Neural progenitor cell (in vitro differentiated cells): ENCODE results near the gene RNASEH2A. TPM values are rescaled to one million over a fixed set of nuclear protein-coding genes. Genes with fewer than 3 reads are reported as not detected.

Experiments used
- DNase-seq: peaks from one replicate; pipeline ENCODE4 v3.0.0-alpha.2; 2016; ENCODE audit warnings: low spot score
- H2AFZ ChIP-seq: fragments of 200-600 bp; sonication (generic); replicated peaks from 2 replicates; pipeline ENCODE4 v1.6.1; 2016; ENCODE audit warnings: antibody characterized with exemption
- H3F3A ChIP-seq: fragments of 200-600 bp; sonication (generic); 2 replicates; pipeline ENCODE4 v1.6.1; 2016; ENCODE audit warnings: antibody characterized with exemption, low read depth
- H3K27ac ChIP-seq: fragments of 200-600 bp; sonication (generic); 2 replicates; pipeline ENCODE4 v1.5.1; 2016; ENCODE audit warnings: mild to moderate bottlenecking
- H3K27me3 ChIP-seq: fragments of 200-600 bp; sonication (generic); 2 replicates; pipeline ENCODE4 v1.6.1; 2016; ENCODE audit warnings: mild to moderate bottlenecking, moderate library complexity
- H3K36me3 ChIP-seq: fragments of 200-600 bp; sonication (generic); 2 replicates; pipeline ENCODE4 v1.5.1; 2016
- H3K4me1 ChIP-seq: fragments of 200-600 bp; sonication (generic); 2 replicates; pipeline ENCODE4 v1.6.1; 2016; ENCODE audit warnings: mixed run types
- H3K4me2 ChIP-seq: fragments of 200-600 bp; sonication (generic); 2 replicates; pipeline ENCODE4 v1.6.1; 2016
- H3K4me3 ChIP-seq: fragments of 200-600 bp; sonication (generic); 2 replicates; pipeline ENCODE4 v1.5.1; 2016
- H3K79me2 ChIP-seq: fragments of 200-600 bp; sonication (generic); 2 replicates; pipeline ENCODE4 v1.6.1; 2016; ENCODE audit warnings: low read depth
- H3K9ac ChIP-seq: fragments of 200-600 bp; sonication (generic); 2 replicates; pipeline ENCODE4 v1.6.1; 2016
- H3K9me3 ChIP-seq: fragments of 200-600 bp; sonication (generic); 2 replicates; pipeline ENCODE4 v1.5.1; 2016; ENCODE audit warnings: low read depth
- H4K20me1 ChIP-seq: fragments of 200-600 bp; sonication (generic); 2 replicates; pipeline ENCODE4 v1.6.1; 2016; ENCODE audit warnings: low read depth
- H3K27ac Mint-ChIP-seq: 3 replicates; pipeline ENCODE4 v1.8.0; 2021; ENCODE audit warnings: mixed read lengths
- H3K27me3 Mint-ChIP-seq: 2 replicates; pipeline ENCODE4 v1.8.0; 2022; ENCODE audit warnings: low read depth, mild to moderate bottlenecking, inconsistent platforms, moderate library complexity, mixed read lengths; ENCODE audit not compliant: insufficient read depth
- H3K36me3 Mint-ChIP-seq: 3 replicates; pipeline ENCODE4 v1.8.0; 2021; ENCODE audit warnings: mixed read lengths
- H3K4me1 Mint-ChIP-seq: 3 replicates; pipeline ENCODE4 v1.8.0; 2021; ENCODE audit warnings: mixed read lengths
- H3K4me3 Mint-ChIP-seq: 3 replicates; pipeline ENCODE4 v1.8.0; 2021; ENCODE audit warnings: mild to moderate bottlenecking, moderate library complexity, mixed read lengths
- H3K9me3 Mint-ChIP-seq: 3 replicates; pipeline ENCODE4 v1.8.0; 2020; ENCODE audit warnings: mixed read lengths
- EZH2 ChIP-seq: fragments of 200-600 bp; sonication (generic); IDR thresholded peaks from 2 replicates; pipeline ENCODE4 v1.6.1; 2017; ENCODE audit warnings: antibody characterized with exemption, mild to moderate bottlenecking, moderate library complexity
- EZH2phosphoT487 ChIP-seq: fragments of 200-600 bp; sonication (generic); IDR thresholded peaks from 2 replicates; pipeline ENCODE4 v1.6.1; 2017; ENCODE audit warnings: antibody characterized with exemption
- total RNA-seq: library from RNA; depleted of rRNA; stranded (reverse); fragments of >200 nt; gene quantifications from 2 replicates; pipeline ENCODE4 v1.2.3, GENCODE V29; 2015; ENCODE audit warnings: low replicate concordance
- TF ChIP-seq, protein P1 (sequence below): fragments of 200-600 bp; sonication (generic); IDR thresholded peaks from 2 replicates; pipeline ENCODE4 v1.5.1; 2017; ENCODE audit warnings: antibody characterized with exemption, mild to moderate bottlenecking

Gene RNASEH2A
- total RNA-seq, 1 donor from 2014 or later: 60.3 TPM

GRCh38 chr19:12784394-12784870 lies 22.0 kb upstream of the RNASEH2A start:
- Histone ChIP-seq H2AFZ (no peak overlapping the region), H3K79me2 (no peaks in the 10 kb centered on the region), H3K9ac (no peak overlapping the region), H4K20me1 (no peaks in the 10 kb centered on the region), H3K4me2 (no peak overlapping the region), H3K4me1 (peaks cover 32% of the 10 kb centered on the region), H3K9me3 (no peaks in the 10 kb centered on the region), H3K27me3 (no peaks in the 10 kb centered on the region), H3K4me3 (no peak overlapping the region), H3F3A (peaks cover 66% of the 10 kb centered on the region), H3K36me3 (no peaks in the 10 kb centered on the region), H3K27ac (no peak overlapping the region)
- DNase-seq: no peak
- peaks cover 13% of the 10 kb centered on the region for H3K27me3 Mint-ChIP-seq
- no peak overlapping the region for H3K27ac Mint-ChIP-seq
- peaks cover 37% of the 10 kb centered on the region for H3K4me1 Mint-ChIP-seq
- TF ChIP-seq EZH2phosphoT487 (no peak), EZH2 (no peak)
- TF ChIP-seq, protein P1, sequence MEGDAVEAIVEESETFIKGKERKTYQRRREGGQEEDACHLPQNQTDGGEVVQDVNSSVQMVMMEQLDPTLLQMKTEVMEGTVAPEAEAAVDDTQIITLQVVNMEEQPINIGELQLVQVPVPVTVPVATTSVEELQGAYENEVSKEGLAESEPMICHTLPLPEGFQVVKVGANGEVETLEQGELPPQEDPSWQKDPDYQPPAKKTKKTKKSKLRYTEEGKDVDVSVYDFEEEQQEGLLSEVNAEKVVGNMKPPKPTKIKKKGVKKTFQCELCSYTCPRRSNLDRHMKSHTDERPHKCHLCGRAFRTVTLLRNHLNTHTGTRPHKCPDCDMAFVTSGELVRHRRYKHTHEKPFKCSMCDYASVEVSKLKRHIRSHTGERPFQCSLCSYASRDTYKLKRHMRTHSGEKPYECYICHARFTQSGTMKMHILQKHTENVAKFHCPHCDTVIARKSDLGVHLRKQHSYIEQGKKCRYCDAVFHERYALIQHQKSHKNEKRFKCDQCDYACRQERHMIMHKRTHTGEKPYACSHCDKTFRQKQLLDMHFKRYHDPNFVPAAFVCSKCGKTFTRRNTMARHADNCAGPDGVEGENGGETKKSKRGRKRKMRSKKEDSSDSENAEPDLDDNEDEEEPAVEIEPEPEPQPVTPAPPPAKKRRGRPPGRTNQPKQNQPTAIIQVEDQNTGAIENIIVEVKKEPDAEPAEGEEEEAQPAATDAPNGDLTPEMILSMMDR: no peak
- no peak overlapping the region for H3K4me3 Mint-ChIP-seq
- H3K9me3 Mint-ChIP-seq: peaks cover 2% of the 10 kb centered on the region
- H3K36me3 Mint-ChIP-seq: no peaks in the 10 kb centered on the region

DNA sequence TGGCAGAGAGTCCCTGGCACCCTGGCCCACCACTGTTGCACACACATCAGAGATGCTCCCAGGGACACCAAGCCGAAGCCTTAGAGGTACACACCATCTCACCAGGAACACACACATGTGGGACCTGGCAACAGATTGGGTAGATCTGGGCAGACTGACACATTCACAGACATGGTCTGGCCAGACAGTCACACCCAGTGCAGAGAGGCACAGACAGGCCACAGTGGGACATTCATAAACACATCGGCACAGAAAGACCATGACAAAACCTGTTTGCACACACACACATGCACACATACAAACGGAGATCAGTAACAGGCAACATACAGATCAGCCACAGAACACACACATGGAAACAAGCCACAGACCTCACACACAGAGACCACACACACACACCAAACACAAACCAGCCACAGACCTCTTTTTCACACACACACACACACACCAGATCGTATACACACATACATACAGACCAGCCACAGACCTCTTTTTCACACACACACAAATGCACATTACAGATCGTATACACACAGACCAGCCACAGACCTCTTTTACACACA lies 21.4 kb upstream of the RNASEH2A start:
- H3K4me1 ChIP-seq: peaks cover 31% of the 10 kb centered on the region
- TF ChIP-seq, protein P1: no peak
- no peak for TF ChIP-seq EZH2
- no peak for TF ChIP-seq EZH2phosphoT487
- H3K36me3 ChIP-seq: no peaks in the 10 kb centered on the region
- no peak overlapping the region for H3K4me2 ChIP-seq
- Mint-ChIP-seq H3K27ac (no peak overlapping the region), H3K9me3 (peaks cover 2% of the 10 kb centered on the region), H3K4me3 (no peak overlapping the region), H3K36me3 (no peaks in the 10 kb centered on the region), H3K27me3 (peaks cover 10% of the 10 kb centered on the region), H3K4me1 (peaks cover 31% of the 10 kb centered on the region)
- H3K4me3 ChIP-seq: no peak overlapping the region
- H4K20me1 ChIP-seq: no peaks in the 10 kb centered on the region
- peaks cover 61% of the 10 kb centered on the region for H3F3A ChIP-seq
- no peaks in the 10 kb centered on the region for H3K27me3 ChIP-seq
- H3K9ac ChIP-seq: no peak overlapping the region
- DNase-seq: no peak
- H3K9me3 ChIP-seq: no peaks in the 10 kb centered on the region
- no peak overlapping the region for H3K27ac ChIP-seq
- H2AFZ ChIP-seq: no peak overlapping the region
- no peaks in the 10 kb centered on the region for H3K79me2 ChIP-seq

DNA sequence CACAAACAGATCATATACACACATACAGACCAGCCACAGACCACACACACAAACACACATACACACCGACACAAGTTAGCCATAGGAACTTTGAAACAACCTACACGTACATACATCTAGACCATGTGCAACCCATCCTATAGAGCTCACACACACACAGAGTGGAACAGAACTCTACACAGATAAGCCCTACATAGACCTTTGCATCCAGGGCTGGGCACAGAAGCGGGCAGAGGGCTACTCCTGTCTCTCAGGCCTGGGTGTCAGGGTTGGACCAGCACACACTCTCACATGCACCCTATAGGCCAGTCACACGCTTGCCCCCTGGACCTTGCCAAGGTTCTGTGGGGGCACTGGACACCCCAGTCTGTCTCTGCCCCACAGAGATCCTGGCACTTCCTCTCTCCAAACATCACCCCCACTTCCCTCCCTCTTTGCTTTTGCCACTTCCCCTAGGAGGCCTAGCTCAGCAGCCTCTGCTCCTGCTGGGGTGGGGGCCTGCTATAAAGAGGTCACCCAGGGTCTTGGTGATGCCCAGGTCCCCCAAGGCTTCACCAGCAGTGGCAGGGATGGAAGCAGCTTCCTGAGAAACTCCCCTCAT lies 20.9 kb upstream of the RNASEH2A start:
- no peak overlapping the region for H3K4me3 Mint-ChIP-seq
- Histone ChIP-seq H3K4me3 (no peak overlapping the region), H3K4me1 (peaks cover 34% of the 10 kb centered on the region), H3K27me3 (peaks cover 4% of the 10 kb centered on the region), H3K9ac (no peak overlapping the region), H3K79me2 (no peaks in the 10 kb centered on the region), H3K9me3 (no peaks in the 10 kb centered on the region), H2AFZ (no peak overlapping the region), H4K20me1 (no peaks in the 10 kb centered on the region), H3K36me3 (no peaks in the 10 kb centered on the region), H3F3A (peaks cover 63% of the 10 kb centered on the region), H3K27ac (no peak overlapping the region), H3K4me2 (no peak overlapping the region)
- no peak overlapping the region for H3K27ac Mint-ChIP-seq
- no peak for DNase-seq
- TF ChIP-seq EZH2phosphoT487: no peak
- no peak for TF ChIP-seq EZH2
- TF ChIP-seq, protein P1: no peak
- H3K27me3 Mint-ChIP-seq: peaks cover 12% of the 10 kb centered on the region
- no peaks in the 10 kb centered on the region for H3K36me3 Mint-ChIP-seq
- H3K4me1 Mint-ChIP-seq: peaks cover 34% of the 10 kb centered on the region
- H3K9me3 Mint-ChIP-seq: peaks cover 2% of the 10 kb centered on the region
